ENCODE measurements around the gene TMEM170B.

The TMEM170B gene

GRCh38 chr6:11493974-11494373, 43.6 kb upstream of the TMEM170B start:
- peaks cover 11% of the 10 kb centered on the region for H3K79me1 ChIP-seq (ENCODE audit: low read length)
- H3K4me2 ChIP-seq (ENCODE audit: low read length): no peak overlapping the region
- no CpG with 5 or more reads among the region's 5 CpGs for WGBS (ENCODE audit: extremely low coverage, insufficient coverage, insufficient read length)

GRCh38 chr6:11494786-11495564, 42.6 kb upstream of the TMEM170B start:
- Histone ChIP-seq H3K4ac (ENCODE audit: low read depth, low read length) (peak overlapping the region; percentile 14), H3K36me3 (ENCODE audit: control insufficient read depth in 1 of 2, insufficient read depth in 2 of 2, low read length in 2 of 2) (no peaks in the 10 kb centered on the region), H2BK5ac (ENCODE audit: low read depth, low read length, poor library complexity) (no peak overlapping the region), H3K27me3 (ENCODE audit: insufficient read depth, low read length) (no peaks in the 10 kb centered on the region), H2BK12ac (ENCODE audit: low read length) (peak overlapping the region; percentile 70), H4K91ac (ENCODE audit: low read depth, low read length) (peak overlapping the region; percentile 58), H3K4me3 (ENCODE audit: low read depth, low read length) (no peak overlapping the region), H2AK5ac (ENCODE audit: low read length) (peak overlapping the region; percentile 24), H3K23ac (ENCODE audit: low read length) (no peak overlapping the region), H3K27ac (ENCODE audit: low read depth, low read length) (no peak overlapping the region), H4K12ac (ENCODE audit: low read depth, low read length) (no peak overlapping the region), H3K9ac (ENCODE audit: low read length) (no peak overlapping the region), H2AFZ (ENCODE audit: insufficient read depth, low read length, poor library complexity) (peak overlapping the region; percentile 4), H2BK120ac (ENCODE audit: insufficient read depth, low read length, poor library complexity) (peak overlapping the region; percentile 48), H3K18ac (ENCODE audit: low read length) (no peak overlapping the region), H3K79me2 (ENCODE audit: control insufficient read depth, insufficient read depth, low read length, poor library complexity) (no peaks in the 10 kb centered on the region), H3K9me3 (ENCODE audit: insufficient read depth, low read depth, low read length) (peaks cover 2% of the 10 kb centered on the region), H4K8ac (ENCODE audit: low read depth, low read length) (no peak overlapping the region), H3K79me1 (ENCODE audit: low read length) (peaks cover 11% of the 10 kb centered on the region), H3K4me2 (ENCODE audit: low read length) (no peak overlapping the region), H3K4me1 (ENCODE audit: control insufficient read depth in 1 of 2, insufficient read depth in 2 of 2, low read length in 2 of 2) (peaks cover 6 to 27% of the 10 kb centered on the region in 2 experiments), H3K14ac (ENCODE audit: low read length) (peak overlapping the region; percentile 49)
- WGBS (ENCODE audit: extremely low coverage, insufficient coverage, insufficient read length): no CpG with 5 or more reads among the region's 6 CpGs
- peak; percentile 8 to 18 for DNase-seq

More at GRCh38 chr6:11493974-11494373, 43.6 kb upstream of the TMEM170B start:
- no peak overlapping the region for H4K12ac ChIP-seq (ENCODE audit: low read depth, low read length)
- no peak overlapping the region for H2BK120ac ChIP-seq (ENCODE audit: insufficient read depth, low read length, poor library complexity)
- no peak overlapping the region for H2AK5ac ChIP-seq (ENCODE audit: low read length)
- no peak overlapping the region for H2BK12ac ChIP-seq (ENCODE audit: low read length)
- no peaks in the 10 kb centered on the region for H3K36me3 ChIP-seq (ENCODE audit: control insufficient read depth in 1 of 2, insufficient read depth in 2 of 2, low read length in 2 of 2)
- no peak overlapping the region for H3K4me3 ChIP-seq (ENCODE audit: low read depth, low read length)
- H3K4me1 ChIP-seq (ENCODE audit: control insufficient read depth in 1 of 2, insufficient read depth in 2 of 2, low read length in 2 of 2): peaks cover 2 to 22% of the 10 kb centered on the region in 2 experiments
- no peak overlapping the region for H3K18ac ChIP-seq (ENCODE audit: low read length)
- peaks cover 2% of the 10 kb centered on the region for H3K9me3 ChIP-seq (ENCODE audit: insufficient read depth, low read depth, low read length)
- no peak overlapping the region for H3K4ac ChIP-seq (ENCODE audit: low read depth, low read length)
- H3K27me3 ChIP-seq (ENCODE audit: insufficient read depth, low read length): no peaks in the 10 kb centered on the region
- no peak for DNase-seq
- no peaks in the 10 kb centered on the region for H3K79me2 ChIP-seq (ENCODE audit: control insufficient read depth, insufficient read depth, low read length, poor library complexity)
- no peak overlapping the region for H3K14ac ChIP-seq (ENCODE audit: low read length)
- H3K27ac ChIP-seq (ENCODE audit: low read depth, low read length): no peak overlapping the region
- H2AFZ ChIP-seq (ENCODE audit: insufficient read depth, low read length, poor library complexity): no peak overlapping the region
- no peak overlapping the region for H3K9ac ChIP-seq (ENCODE audit: low read length)
- no peak overlapping the region for H2BK5ac ChIP-seq (ENCODE audit: low read depth, low read length, poor library complexity)
- H4K91ac ChIP-seq (ENCODE audit: low read depth, low read length): no peak overlapping the region
- no peak overlapping the region for H4K8ac ChIP-seq (ENCODE audit: low read depth, low read length)
- H3K23ac ChIP-seq (ENCODE audit: low read length): no peak overlapping the region

- Histone ChIP-seq H4K12ac (ENCODE audit: low read depth, low read length) (no peak overlapping the region), H2AK5ac (ENCODE audit: low read length) (no peak overlapping the region), H3K27ac (ENCODE audit: low read depth, low read length) (no peak overlapping the region), H3K4me1 (ENCODE audit: control insufficient read depth in 1 of 2, insufficient read depth in 2 of 2, low read length in 2 of 2) (peaks cover 8 to 27% of the 10 kb centered on the region in 2 experiments), H3K23ac (ENCODE audit: low read length) (no peak overlapping the region), H2BK120ac (ENCODE audit: insufficient read depth, low read length, poor library complexity) (no peak overlapping the region), H3K27me3 (ENCODE audit: insufficient read depth, low read length) (no peaks in the 10 kb centered on the region), H3K36me3 (ENCODE audit: control insufficient read depth in 1 of 2, insufficient read depth in 2 of 2, low read length in 2 of 2) (no peaks in the 10 kb centered on the region), H3K9ac (ENCODE audit: low read length) (no peak overlapping the region), H4K91ac (ENCODE audit: low read depth, low read length) (no peak overlapping the region), H2AFZ (ENCODE audit: insufficient read depth, low read length, poor library complexity) (no peak overlapping the region), H3K14ac (ENCODE audit: low read length) (peak overlapping the region; percentile 28), H3K9me3 (ENCODE audit: insufficient read depth, low read depth, low read length) (peaks cover 2% of the 10 kb centered on the region), H3K4me2 (ENCODE audit: low read length) (no peak overlapping the region), H2BK5ac (ENCODE audit: low read depth, low read length, poor library complexity) (no peak overlapping the region), H3K18ac (ENCODE audit: low read length) (no peak overlapping the region), H3K79me2 (ENCODE audit: control insufficient read depth, insufficient read depth, low read length, poor library complexity) (no peaks in the 10 kb centered on the region), H2BK12ac (ENCODE audit: low read length) (peak overlapping the region; percentile 29), H3K4ac (ENCODE audit: low read depth, low read length) (no peak overlapping the region), H4K8ac (ENCODE audit: low read depth, low read length) (no peak overlapping the region), H3K79me1 (ENCODE audit: low read length) (peaks cover 11% of the 10 kb centered on the region), H3K4me3 (ENCODE audit: low read depth, low read length) (no peak overlapping the region)
- no CpG with 5 or more reads among the region's 4 CpGs for WGBS (ENCODE audit: extremely low coverage, insufficient coverage, insufficient read length)
- no peak for DNase-seq
Measured at GRCh38 chr6:11495565-11496145, 41.9 kb upstream of the TMEM170B start.

- peak overlapping the region; percentile 28 for H2BK120ac ChIP-seq (ENCODE audit: insufficient read depth, low read length, poor library complexity)
- no peak overlapping the region for H3K4ac ChIP-seq (ENCODE audit: low read depth, low read length)
- DNase-seq: peak; percentile 66 to 87
- peaks cover 8 to 27% of the 10 kb centered on the region in 2 experiments for H3K4me1 ChIP-seq (ENCODE audit: control insufficient read depth in 1 of 2, insufficient read depth in 2 of 2, low read length in 2 of 2)
- no peak overlapping the region for H4K12ac ChIP-seq (ENCODE audit: low read depth, low read length)
- H3K9me3 ChIP-seq (ENCODE audit: insufficient read depth, low read depth, low read length): peaks cover 2% of the 10 kb centered on the region
- H3K23ac ChIP-seq (ENCODE audit: low read length): no peak overlapping the region
- peaks cover 11% of the 10 kb centered on the region for H3K79me1 ChIP-seq (ENCODE audit: low read length)
- H3K9ac ChIP-seq (ENCODE audit: low read length): no peak overlapping the region
- peak overlapping the region; percentile 28 for H3K14ac ChIP-seq (ENCODE audit: low read length)
- H3K79me2 ChIP-seq (ENCODE audit: control insufficient read depth, insufficient read depth, low read length, poor library complexity): no peaks in the 10 kb centered on the region
- H2AFZ ChIP-seq (ENCODE audit: insufficient read depth, low read length, poor library complexity): no peak overlapping the region
- no CpG with 5 or more reads among the region's 12 CpGs for WGBS (ENCODE audit: extremely low coverage, insufficient coverage, insufficient read length)
- H4K91ac ChIP-seq (ENCODE audit: low read depth, low read length): peak overlapping the region; percentile 27
- peak overlapping the region; percentile 8 for H3K4me2 ChIP-seq (ENCODE audit: low read length)
- H3K27me3 ChIP-seq (ENCODE audit: insufficient read depth, low read length): no peaks in the 10 kb centered on the region
- no peak overlapping the region for H3K4me3 ChIP-seq (ENCODE audit: low read depth, low read length)
- no peak overlapping the region for H2AK5ac ChIP-seq (ENCODE audit: low read length)
- peak overlapping the region; percentile 37 for H3K27ac ChIP-seq (ENCODE audit: low read depth, low read length)
- peak overlapping the region; percentile 32 for H2BK12ac ChIP-seq (ENCODE audit: low read length)
- no peaks in the 10 kb centered on the region for H3K36me3 ChIP-seq (ENCODE audit: control insufficient read depth in 1 of 2, insufficient read depth in 2 of 2, low read length in 2 of 2)
- peak overlapping the region; percentile 58 for H2BK5ac ChIP-seq (ENCODE audit: low read depth, low read length, poor library complexity)
- H3K18ac ChIP-seq (ENCODE audit: low read length): no peak overlapping the region
- no peak overlapping the region for H4K8ac ChIP-seq (ENCODE audit: low read depth, low read length)
Measured at GRCh38 chr6:11496152-11497060, 41.1 kb upstream of the TMEM170B start.

Measured in trophoblast cell (in vitro differentiated cells and primary cell).